Calu3 (cell line): ENCODE results near the gene RAP1GAP. TPM values are rescaled to one million over a fixed set of nuclear protein-coding genes. Genes with fewer than 3 reads are reported as not detected.

Experiments
- BruUV-seq: library from RNA; stranded (reverse); fragments of 400-500 nt; replicated peaks from 2 replicates; lab custom pipeline; 2021; lab: Mats Ljungman, UMichigan
- CTCF ChIA-PET: fragments of 300-600 bp; sonication (Branson Sonifier 250); formaldehyde crosslinking; loops from one replicate; lab custom pipeline; 2022; ENCODE audit warnings: antibody characterized with exemption; lab: Charles Lee
- DNase-seq: peaks from one replicate; pipeline ENCODE4 v3.0.0; 2022
- H3K27ac Mint-ChIP-seq: one replicate; pipeline ENCODE4 v1.8.0; 2022; ENCODE audit warnings: mixed read lengths; ENCODE audit not compliant: unreplicated experiment
- H3K27me3 Mint-ChIP-seq: one replicate; pipeline ENCODE4 v1.8.0; 2022; ENCODE audit warnings: mixed read lengths; ENCODE audit not compliant: unreplicated experiment
- H3K36me3 Mint-ChIP-seq: one replicate; pipeline ENCODE4 v1.8.0; 2022; ENCODE audit warnings: mild to moderate bottlenecking, moderate library complexity, mixed read lengths; ENCODE audit not compliant: insufficient read depth, unreplicated experiment
- H3K4me1 Mint-ChIP-seq: one replicate; pipeline ENCODE4 v1.8.0; 2022; ENCODE audit warnings: mild to moderate bottlenecking, low read depth, mixed read lengths; ENCODE audit not compliant: unreplicated experiment
- H3K4me3 Mint-ChIP-seq: one replicate; pipeline ENCODE4 v1.8.0; 2022; ENCODE audit warnings: mild to moderate bottlenecking, low read depth, moderate library complexity, mixed read lengths; ENCODE audit not compliant: unreplicated experiment
- H3K9me3 Mint-ChIP-seq: one replicate; pipeline ENCODE4 v1.8.0; 2022; ENCODE audit warnings: low read depth, mixed read lengths; ENCODE audit not compliant: unreplicated experiment
- intact Hi-C: fragments of 100-400 bp; cut with micrococcal nuclease; formaldehyde crosslinking; loops from one replicate; pipeline ENCODE4 v1.10.0; 2022; ENCODE audit not compliant: unreplicated experiment
- total RNA-seq: library from RNA; stranded (reverse); gene quantifications from 2 replicates; pipeline ENCODE4 v1.2.3, GENCODE V29; 2022
- TF ChIP-seq, protein P1 (sequence below): fragments of 200-600 bp; IDR thresholded peaks from one replicate; pipeline ENCODE4 v1.8.0; 2022; ENCODE audit warnings: antibody characterized with exemption; ENCODE audit not compliant: unreplicated experiment

The RAP1GAP gene
- total RNA-seq, 1 experiment from 2014 or later, result 23.8 TPM

DNA sequence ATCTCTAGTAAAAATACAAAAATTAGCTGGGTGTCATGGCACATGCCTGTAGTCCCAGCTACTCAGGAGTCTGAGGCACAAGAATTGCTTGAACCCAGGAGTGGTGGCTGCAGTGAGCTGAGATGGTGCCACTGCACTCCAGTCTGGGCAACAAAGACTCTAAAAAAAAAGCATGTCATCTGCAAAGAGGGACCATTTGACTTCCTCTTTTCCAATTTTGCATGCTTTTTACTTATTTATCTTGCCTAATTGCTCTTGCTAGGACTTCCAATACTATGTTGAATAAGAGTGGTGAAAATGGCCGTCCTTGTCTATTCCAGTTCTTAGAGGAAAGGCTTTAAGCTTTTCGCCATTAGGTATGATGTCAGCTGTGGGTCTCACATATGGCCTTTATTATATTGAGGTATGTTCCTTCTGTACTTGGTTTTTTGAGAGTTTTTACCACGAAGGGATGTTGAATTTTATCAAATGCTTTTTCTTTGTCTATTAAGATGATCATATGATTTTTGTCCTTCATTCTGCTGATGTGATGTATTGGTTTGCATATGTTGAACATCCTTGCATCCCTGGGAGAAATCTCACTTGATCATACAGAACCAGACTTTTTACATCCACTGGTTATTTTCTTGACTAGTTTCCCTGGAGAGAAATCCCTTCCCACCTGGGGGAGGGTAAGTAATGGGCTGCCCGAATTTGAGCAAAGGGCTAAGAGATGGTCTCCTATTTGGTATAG, 17.0 kb upstream of the RAP1GAP start:
- no peak for DNase-seq

DNA sequence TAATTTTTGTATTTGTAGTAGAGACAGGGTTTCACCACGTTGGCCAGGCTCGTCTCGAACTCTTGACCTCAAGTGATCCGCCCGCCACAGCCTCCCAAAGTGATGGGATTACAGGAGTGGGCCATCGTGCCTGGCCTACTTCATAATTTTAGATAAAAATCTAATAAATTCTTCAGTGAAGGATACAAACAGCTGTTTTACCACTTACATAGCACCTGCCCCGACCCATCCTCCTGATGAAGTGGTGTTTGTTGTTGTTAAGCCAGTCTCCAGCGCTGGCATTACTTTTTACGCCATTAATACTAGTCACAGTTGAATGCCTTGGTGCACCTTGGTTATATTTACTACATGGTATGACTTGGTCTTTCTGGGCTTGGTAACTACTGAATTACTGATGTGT, 12.3 kb upstream of the RAP1GAP start:
- Mint-ChIP-seq H3K4me3 (no peak overlapping the region), H3K9me3 (no peaks in the 10 kb centered on the region), H3K36me3 (peaks cover 5% of the 10 kb centered on the region), H3K4me1 (no peaks in the 10 kb centered on the region), H3K27ac (no peak overlapping the region), H3K27me3 (no peaks in the 10 kb centered on the region)
- TF ChIP-seq, protein P1, sequence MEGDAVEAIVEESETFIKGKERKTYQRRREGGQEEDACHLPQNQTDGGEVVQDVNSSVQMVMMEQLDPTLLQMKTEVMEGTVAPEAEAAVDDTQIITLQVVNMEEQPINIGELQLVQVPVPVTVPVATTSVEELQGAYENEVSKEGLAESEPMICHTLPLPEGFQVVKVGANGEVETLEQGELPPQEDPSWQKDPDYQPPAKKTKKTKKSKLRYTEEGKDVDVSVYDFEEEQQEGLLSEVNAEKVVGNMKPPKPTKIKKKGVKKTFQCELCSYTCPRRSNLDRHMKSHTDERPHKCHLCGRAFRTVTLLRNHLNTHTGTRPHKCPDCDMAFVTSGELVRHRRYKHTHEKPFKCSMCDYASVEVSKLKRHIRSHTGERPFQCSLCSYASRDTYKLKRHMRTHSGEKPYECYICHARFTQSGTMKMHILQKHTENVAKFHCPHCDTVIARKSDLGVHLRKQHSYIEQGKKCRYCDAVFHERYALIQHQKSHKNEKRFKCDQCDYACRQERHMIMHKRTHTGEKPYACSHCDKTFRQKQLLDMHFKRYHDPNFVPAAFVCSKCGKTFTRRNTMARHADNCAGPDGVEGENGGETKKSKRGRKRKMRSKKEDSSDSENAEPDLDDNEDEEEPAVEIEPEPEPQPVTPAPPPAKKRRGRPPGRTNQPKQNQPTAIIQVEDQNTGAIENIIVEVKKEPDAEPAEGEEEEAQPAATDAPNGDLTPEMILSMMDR, result no peak
- intact Hi-C loops, result no loop called here
- CTCF ChIA-PET, result interaction anchor here (0.6 kb wide), 1 partner anchor 12 kb away, joined by 3 read pairs; no protein-coding TSS in a partner anchor
- BruUV-seq, result no TSS peak
- no peak for DNase-seq

More for the DNA sequence above, 17.0 kb upstream of the RAP1GAP start:
- H3K4me1 Mint-ChIP-seq, result no peaks in the 10 kb centered on the region
- no peak overlapping the region for H3K27ac Mint-ChIP-seq
- H3K4me3 Mint-ChIP-seq, result no peak overlapping the region
- H3K27me3 Mint-ChIP-seq, result no peaks in the 10 kb centered on the region
- TF ChIP-seq, protein P1, result no peak
- intact Hi-C loops, result no loop called here
- H3K36me3 Mint-ChIP-seq, result peaks cover 33% of the 10 kb centered on the region
- no TSS peak for BruUV-seq
- CTCF ChIA-PET, result no interaction called here
- no peaks in the 10 kb centered on the region for H3K9me3 Mint-ChIP-seq

DNA sequence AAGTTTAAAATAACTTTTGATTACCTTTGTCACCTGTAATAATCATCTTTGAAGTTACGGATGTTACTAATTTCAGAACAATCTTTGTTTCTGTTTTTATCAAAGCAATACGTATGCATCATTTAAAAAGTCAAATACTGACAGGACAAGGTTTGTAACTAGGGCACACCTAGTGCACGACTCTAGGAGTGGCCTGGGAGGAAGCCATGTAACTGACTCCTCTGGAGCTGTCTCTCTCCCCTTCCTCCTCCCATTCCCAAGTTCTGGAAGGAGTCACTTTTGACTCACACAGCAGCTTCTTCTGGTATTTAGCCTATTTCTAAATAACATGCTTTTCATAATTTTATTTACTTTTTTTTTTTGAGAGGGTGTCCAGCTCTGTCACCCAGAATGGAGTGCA, 11.8 kb upstream of the RAP1GAP start:
- TF ChIP-seq, protein P1, result no peak
- H3K4me1 Mint-ChIP-seq, result no peaks in the 10 kb centered on the region
- H3K27me3 Mint-ChIP-seq, result no peaks in the 10 kb centered on the region
- CTCF ChIA-PET, result interaction anchor here (0.6 kb wide), 1 partner anchor 12 kb away, joined by 3 read pairs; no protein-coding TSS in a partner anchor
- BruUV-seq, result no TSS peak
- no peaks in the 10 kb centered on the region for H3K9me3 Mint-ChIP-seq
- H3K4me3 Mint-ChIP-seq, result no peak overlapping the region
- no peak for DNase-seq
- no peak overlapping the region for H3K27ac Mint-ChIP-seq
- H3K36me3 Mint-ChIP-seq, result peaks cover 5% of the 10 kb centered on the region
- intact Hi-C loops, result no loop called here

DNA sequence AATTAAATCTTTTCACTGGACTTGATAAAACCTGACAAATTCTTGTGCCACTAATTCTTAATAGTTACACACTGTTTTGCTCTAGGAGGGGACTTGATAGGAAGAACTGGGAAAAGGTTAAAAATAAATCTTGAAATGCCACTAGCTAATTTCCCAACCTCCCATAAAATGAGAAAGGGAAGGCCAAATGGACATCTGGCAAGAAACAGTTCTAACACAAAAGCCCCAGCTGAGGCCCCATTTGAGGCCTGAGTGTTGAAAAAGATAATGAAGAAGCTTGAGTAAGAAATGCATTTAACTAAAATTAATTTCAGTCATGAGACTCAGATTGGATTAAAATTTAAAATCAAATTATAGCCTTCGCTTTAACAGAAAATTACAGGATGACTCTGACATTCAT, 11.2 kb upstream of the RAP1GAP start:
- TF ChIP-seq, protein P1, result no peak
- no peak overlapping the region for H3K4me3 Mint-ChIP-seq
- no peaks in the 10 kb centered on the region for H3K9me3 Mint-ChIP-seq
- H3K36me3 Mint-ChIP-seq, result peaks cover 5% of the 10 kb centered on the region
- CTCF ChIA-PET, result no interaction called here
- intact Hi-C loops, result no loop called here
- no peak overlapping the region for H3K27ac Mint-ChIP-seq
- no peaks in the 10 kb centered on the region for H3K4me1 Mint-ChIP-seq
- H3K27me3 Mint-ChIP-seq, result no peaks in the 10 kb centered on the region
- DNase-seq, result no peak
- no TSS peak for BruUV-seq
